AG04450 (cell line): ENCODE data around the gene DLG5. TPM values are rescaled to one million over a fixed set of nuclear protein-coding genes. Genes with fewer than 3 reads are reported as not detected.

ENCODE experiments used
- CTCF ChIA-PET: fragments of 300-600, 350-600 bp; formaldehyde crosslinking; extraction: SDS; loops from one replicate; lab custom pipeline; 2022; ENCODE audit warnings: antibody characterized with exemption, inconsistent platforms; lab: Charles Lee
- POLR2A ChIA-PET: fragments of 350-600 bp; formaldehyde crosslinking; extraction: SDS; loops from one replicate; lab custom pipeline; 2021; ENCODE audit warnings: antibody characterized with exemption, inconsistent platforms; lab: Yijun Ruan, JAX
- DNase-seq: peaks from one replicate; pipeline ENCODE4 v3.0.0-alpha.2; 2011; ENCODE audit warnings: low read depth, low spot score
- H3K27ac ChIP-seq: one replicate; pipeline ENCODE4 v1.5.1; 2012; ENCODE audit warnings: low read depth, low read length, control low read depth
- H3K27me3 ChIP-seq: one replicate; pipeline ENCODE4 v1.6.0; 2012; ENCODE audit warnings: low read length; ENCODE audit not compliant: control insufficient read depth, insufficient read depth
- H3K4me3 ChIP-seq: 2 replicates; pipeline ENCODE4 v1.5.1; 2011; ENCODE audit warnings: mild to moderate bottlenecking, low read depth, low read length, control low read depth
- H3K9me3 ChIP-seq: 2 replicates; pipeline ENCODE4 v1.5.1; 2012; ENCODE audit warnings: low read length; ENCODE audit not compliant: control insufficient read depth, insufficient read depth
- CTCF ChIP-seq: IDR thresholded peaks from 2 replicates; pipeline ENCODE4 v1.5.1; 2011; ENCODE audit warnings: low read depth, low read length, control low read depth, inconsistent platforms
- polyA plus RNA-seq: library from polyadenylated mRNA; depleted of rRNA; stranded (reverse); fragments of >200 nt; gene quantifications from 2 replicates; pipeline ENCODE4 v1.2.3, GENCODE V29; 2011

Gene DLG5
- polyA plus RNA-seq, 1 experiment: 16.3 TPM

GRCh38 chr10:77784856-77785255 is 141.7 kb downstream of the DLG5 start:
- no peak overlapping the region for H3K4me3 ChIP-seq
- H3K27ac ChIP-seq: no peak overlapping the region
- no peaks in the 10 kb centered on the region for H3K27me3 ChIP-seq
- POLR2A ChIA-PET: interaction anchor here (0.7 kb wide), 1 partner anchor 636 kb away, joined by 3 read pairs; no protein-coding TSS in a partner anchor
- DNase-seq: peak; percentile 75
- no peak for TF ChIP-seq CTCF
- CTCF ChIA-PET: interaction anchor here (0.7 kb wide), 2 partner anchors 73 to 1367 kb away, joined by 3 read pairs; no protein-coding TSS in a partner anchor
- no peaks in the 10 kb centered on the region; the same call in 1 of the 2 replicates for H3K9me3 ChIP-seq

- ChIA-PET POLR2A (interaction anchor here (0.5 kb wide), 1 partner anchor 130 kb away, joined by 4 read pairs; no protein-coding TSS in a partner anchor), CTCF (no interaction called here)
- Histone ChIP-seq H3K4me3 (no peak overlapping the region), H3K27ac (no peak overlapping the region), H3K9me3 (no peaks in the 10 kb centered on the region; the same call in 1 of the 2 replicates), H3K27me3 (no peaks in the 10 kb centered on the region)
- no peak for DNase-seq
- TF ChIP-seq CTCF: no peak
These were observed 144.1 kb downstream of the DLG5 start for GRCh38 chr10:77782328-77783061.

GRCh38 chr10:77781451-77782327 is 144.9 kb downstream of the DLG5 start:
- no peaks in the 10 kb centered on the region for H3K27me3 ChIP-seq
- no peak overlapping the region for H3K4me3 ChIP-seq
- H3K27ac ChIP-seq: no peak overlapping the region
- DNase-seq: no peak
- ChIA-PET POLR2A (no interaction called here), CTCF (no interaction called here)
- no peak for TF ChIP-seq CTCF
- peaks cover 5% of the 10 kb centered on the region for H3K9me3 ChIP-seq

- POLR2A ChIA-PET: no interaction called here
- peaks cover 8% of the 10 kb centered on the region for H3K9me3 ChIP-seq
- CTCF ChIA-PET: interaction anchor here (0.8 kb wide), 1 partner anchor 24 kb away, joined by 3 read pairs; no protein-coding TSS in a partner anchor
- H3K4me3 ChIP-seq: no peak overlapping the region
- no peak for TF ChIP-seq CTCF
- H3K27me3 ChIP-seq: no peaks in the 10 kb centered on the region
- no peak overlapping the region for H3K27ac ChIP-seq
- no peak for DNase-seq
These were observed 146.4 kb downstream of the DLG5 start for GRCh38 chr10:77780180-77780579.

- Histone ChIP-seq H3K27ac (no peak overlapping the region), H3K9me3 (peaks cover 8% of the 10 kb centered on the region), H3K27me3 (no peaks in the 10 kb centered on the region), H3K4me3 (no peak overlapping the region)
- TF ChIP-seq CTCF: no peak
- ChIA-PET CTCF (no interaction called here), POLR2A (no interaction called here)
- DNase-seq: no peak
These were observed 150.1 kb downstream of the DLG5 start for GRCh38 chr10:77776487-77776886.
